ENCODE data around the gene COTL1.
"Not testable (repeated sequence)": the region's sequence is repeated elsewhere in the genome, so short reads cannot be mapped to it uniquely, and the experiment has no call there.

Gene COTL1

DNA sequence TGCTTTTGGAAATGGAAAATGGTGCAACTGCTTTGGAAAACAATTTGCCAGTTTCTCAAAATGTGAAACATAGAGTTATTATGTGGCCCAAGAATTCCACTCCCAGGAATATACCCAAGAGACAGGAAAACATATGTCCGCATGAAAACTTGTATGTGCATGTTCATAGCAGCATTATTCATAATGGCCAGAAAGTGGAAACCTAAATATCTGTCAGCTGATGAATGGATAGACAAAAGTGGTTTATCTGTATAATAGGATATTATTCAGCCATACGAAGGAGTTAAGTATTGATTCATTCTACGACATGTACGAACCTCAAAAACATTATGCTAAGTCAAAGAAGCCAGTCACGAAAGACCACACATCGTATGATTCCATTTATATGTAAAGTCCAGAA is 7.7 kb upstream of the COTL1 start:
- Histone ChIP-seq H3K23ac (ENCODE audit: low read length) (no peak overlapping the region), H3K27me3 (ENCODE audit: insufficient read depth, low read length, poor library complexity) (no peaks in the 10 kb centered on the region), H4K5ac (ENCODE audit: low read length) (no peak overlapping the region), H3K4me1 (ENCODE audit: control insufficient read depth, low read depth, low read length) (no peaks in the 10 kb centered on the region), H3K4me2 (ENCODE audit: low read length) (no peak overlapping the region), H2AK5ac (ENCODE audit: low read length) (no peak overlapping the region), H2BK15ac (replicated peaks; ENCODE audit: low read depth) (no peak overlapping the region), H2BK5ac (ENCODE audit: low read length) (no peak overlapping the region), H3K9ac (ENCODE audit: low read length) (no peak overlapping the region), H3K4me3 (ENCODE audit: low read length) (no peak overlapping the region), H4K8ac (ENCODE audit: low read depth, low read length) (no peak overlapping the region), H3K4ac (ENCODE audit: low read depth, low read length) (no peak overlapping the region), H2BK120ac (ENCODE audit: low read depth, low read length) (no peak overlapping the region), H3K27ac (ENCODE audit: low read depth, low read length) (no peak overlapping the region), H3K79me1 (ENCODE audit: low read length) (no peaks in the 10 kb centered on the region), H3K79me2 (ENCODE audit: control insufficient read depth, insufficient read depth, low read length) (no peaks in the 10 kb centered on the region), H3K56ac (ENCODE audit: low read length) (no peak overlapping the region), H3K36me3 (ENCODE audit: control insufficient read depth, insufficient read depth, low read length) (no peaks in the 10 kb centered on the region), H3K18ac (ENCODE audit: low read length) (no peak overlapping the region)
- DNase-seq: no peak
- WGBS (ENCODE audit: extremely low coverage, insufficient coverage, low lambda C conversion rate): no CpG with 5 or more reads among the region's 6 CpGs

DNA sequence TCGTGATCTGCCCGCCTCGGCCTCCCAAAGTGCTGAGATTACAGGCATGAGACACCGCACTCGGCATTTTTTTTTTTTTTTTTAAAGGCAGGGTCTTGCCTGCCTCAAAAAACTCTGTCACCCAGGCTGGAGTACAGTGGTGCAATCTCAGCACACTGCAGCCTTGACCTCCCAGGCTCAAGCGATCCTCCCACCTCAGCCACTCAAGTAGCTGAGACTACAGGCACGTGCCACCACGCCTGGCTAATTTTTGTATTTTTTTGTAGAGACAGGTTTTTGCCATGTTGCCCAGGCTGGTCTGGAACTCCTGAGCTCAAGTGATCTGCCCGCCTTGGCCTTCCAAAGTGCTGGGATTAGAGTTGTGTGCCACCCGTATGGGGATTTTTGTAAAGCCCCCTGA is 3.0 kb upstream of the COTL1 start:
- not testable (repeated sequence) for H3K4ac ChIP-seq (ENCODE audit: low read depth, low read length); H3K23ac ChIP-seq (ENCODE audit: low read length); H2BK5ac ChIP-seq (ENCODE audit: low read length); H3K27me3 ChIP-seq (ENCODE audit: insufficient read depth, low read length, poor library complexity); H3K18ac ChIP-seq (ENCODE audit: low read length); H3K4me3 ChIP-seq (ENCODE audit: low read length); H2BK120ac ChIP-seq (ENCODE audit: low read depth, low read length); H2AK5ac ChIP-seq (ENCODE audit: low read length); H3K4me2 ChIP-seq (ENCODE audit: low read length); H3K36me3 ChIP-seq (ENCODE audit: control insufficient read depth, insufficient read depth, low read length); H4K8ac ChIP-seq (ENCODE audit: low read depth, low read length); H3K56ac ChIP-seq (ENCODE audit: low read length); DNase-seq; H2BK15ac ChIP-seq (replicated peaks; ENCODE audit: low read depth); H3K79me1 ChIP-seq (ENCODE audit: low read length); H3K4me1 ChIP-seq (ENCODE audit: control insufficient read depth, low read depth, low read length); H3K9ac ChIP-seq (ENCODE audit: low read length); H4K5ac ChIP-seq (ENCODE audit: low read length); H3K27ac ChIP-seq (ENCODE audit: low read depth, low read length)
- WGBS (ENCODE audit: extremely low coverage, insufficient coverage, low lambda C conversion rate): no CpG with 5 or more reads among the region's 10 CpGs
- peaks cover 12% of the 10 kb centered on the region for H3K79me2 ChIP-seq (ENCODE audit: control insufficient read depth, insufficient read depth, low read length)

DNA sequence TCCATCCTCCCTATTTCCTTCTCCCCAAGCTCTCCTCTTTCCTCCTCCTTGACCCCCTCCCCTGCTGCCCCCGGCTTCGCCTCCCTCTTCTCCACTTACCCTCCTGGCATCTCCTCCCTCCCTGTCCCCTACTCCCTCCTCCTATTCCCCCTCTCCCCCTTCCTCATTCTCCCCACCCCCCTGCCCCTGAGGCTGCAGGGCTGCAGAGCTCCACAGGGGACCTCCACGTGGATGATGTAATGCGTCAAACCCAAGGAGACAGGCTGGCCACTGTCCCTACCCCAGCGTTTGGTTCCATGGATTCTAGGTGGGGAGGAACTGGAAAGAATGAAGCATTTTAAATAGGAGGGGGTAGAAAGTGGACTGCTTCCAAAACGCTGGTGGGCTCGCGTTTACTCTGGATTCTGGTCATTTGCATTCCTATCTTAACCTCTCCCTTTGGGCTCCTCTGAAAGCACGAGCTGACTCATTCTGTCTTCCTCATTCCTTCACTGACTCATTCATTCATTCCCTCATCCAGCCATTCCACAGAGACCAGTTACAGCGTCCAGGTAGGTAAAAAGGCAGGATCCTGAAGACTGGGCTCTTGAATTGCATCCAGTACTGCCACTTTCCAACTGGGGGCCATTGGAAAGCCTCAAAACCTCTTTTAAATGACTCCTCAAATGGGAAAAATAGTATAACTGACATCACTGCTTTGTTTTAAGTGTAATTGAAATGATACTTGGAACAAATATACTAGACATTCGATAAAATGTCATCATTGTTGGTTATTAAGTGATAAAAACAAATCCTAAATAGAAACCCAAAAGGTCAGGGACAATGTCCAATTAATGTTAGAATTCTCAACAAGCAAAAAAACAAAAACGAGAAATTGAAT is 943 bp upstream of the COTL1 start:
- Histone ChIP-seq H2BK5ac (ENCODE audit: low read length) (peak overlapping the region; percentile 89), H3K27me3 (ENCODE audit: insufficient read depth, low read length, poor library complexity) (no peaks in the 10 kb centered on the region), H4K5ac (ENCODE audit: low read length) (no peak overlapping the region), H3K79me2 (ENCODE audit: control insufficient read depth, insufficient read depth, low read length) (peaks cover 24% of the 10 kb centered on the region), H3K36me3 (ENCODE audit: control insufficient read depth, insufficient read depth, low read length) (no peaks in the 10 kb centered on the region), H3K4me2 (ENCODE audit: low read length) (peak overlapping the region; percentile 20), H3K4me3 (ENCODE audit: low read length) (no peak overlapping the region), H3K27ac (ENCODE audit: low read depth, low read length) (peak overlapping the region; percentile 75), H3K18ac (ENCODE audit: low read length) (peak overlapping the region; percentile 33), H2BK15ac (replicated peaks; ENCODE audit: low read depth) (peak overlapping the region; percentile 37), H2BK120ac (ENCODE audit: low read depth, low read length) (peak overlapping the region; percentile 17), H3K23ac (ENCODE audit: low read length) (no peak overlapping the region), H3K4me1 (ENCODE audit: control insufficient read depth, low read depth, low read length) (peaks cover 2% of the 10 kb centered on the region), H3K4ac (ENCODE audit: low read depth, low read length) (no peak overlapping the region), H3K9ac (ENCODE audit: low read length) (peak overlapping the region; percentile 57), H2AK5ac (ENCODE audit: low read length) (no peak overlapping the region), H4K8ac (ENCODE audit: low read depth, low read length) (no peak overlapping the region), H3K56ac (ENCODE audit: low read length) (peak overlapping the region; percentile 69), H3K79me1 (ENCODE audit: low read length) (peaks cover 6% of the 10 kb centered on the region)
- WGBS (ENCODE audit: extremely low coverage, insufficient coverage, low lambda C conversion rate): no CpG with 5 or more reads among the region's 12 CpGs
- peak; percentile 98 for DNase-seq

DNA sequence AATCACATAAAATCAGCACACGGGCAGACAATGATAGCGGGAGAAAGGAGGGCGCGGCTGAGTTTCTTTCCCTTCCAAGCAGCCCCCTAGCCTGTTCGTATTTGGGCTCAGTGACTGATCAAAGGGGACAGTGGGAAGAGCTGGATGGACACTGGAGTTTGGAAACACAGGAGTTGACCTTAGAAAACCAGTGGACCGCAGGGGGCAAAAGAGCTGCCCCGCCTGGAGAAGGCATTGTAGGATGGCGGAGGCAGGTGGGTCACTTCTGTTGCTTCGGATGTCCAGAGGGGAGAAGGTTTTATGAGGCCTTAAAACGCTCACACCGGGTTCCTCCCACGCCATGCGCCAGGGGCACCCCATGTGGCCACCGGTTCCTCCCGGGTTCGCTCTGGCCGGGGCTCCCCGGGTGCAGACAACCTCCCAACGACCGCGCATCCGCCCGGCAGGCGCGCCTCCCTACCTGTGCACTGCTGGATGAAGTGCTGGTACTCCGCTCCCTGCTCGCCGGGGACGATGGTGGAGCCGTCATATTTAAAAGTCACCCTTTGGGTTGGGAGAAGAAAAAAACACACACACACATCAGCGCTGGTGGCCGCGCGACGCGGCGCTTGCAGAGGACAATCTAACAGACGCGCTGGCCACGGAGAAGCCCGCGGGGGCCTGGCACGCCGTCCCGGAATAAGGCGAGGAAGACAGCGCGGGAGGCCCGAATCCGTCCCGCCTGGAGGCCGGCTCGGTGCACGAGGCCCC is 662 bp downstream of the COTL1 start:
- H3K4me1 ChIP-seq (ENCODE audit: control insufficient read depth, low read depth, low read length): peaks cover 2% of the 10 kb centered on the region
- H3K79me2 ChIP-seq (ENCODE audit: control insufficient read depth, insufficient read depth, low read length): peaks cover 29% of the 10 kb centered on the region
- H3K4ac ChIP-seq (ENCODE audit: low read depth, low read length): peak overlapping the region; percentile 66
- H3K36me3 ChIP-seq (ENCODE audit: control insufficient read depth, insufficient read depth, low read length): no peaks in the 10 kb centered on the region
- no CpG with 5 or more reads among the region's 54 CpGs for WGBS (ENCODE audit: extremely low coverage, insufficient coverage, low lambda C conversion rate)
- no peak for DNase-seq
- H3K4me3 ChIP-seq (ENCODE audit: low read length): peak overlapping the region; percentile 81
- peak overlapping the region; percentile 69 for H3K18ac ChIP-seq (ENCODE audit: low read length)
- H3K23ac ChIP-seq (ENCODE audit: low read length): no peak overlapping the region
- H3K4me2 ChIP-seq (ENCODE audit: low read length): peak overlapping the region; percentile 90
- H2BK120ac ChIP-seq (ENCODE audit: low read depth, low read length): no peak overlapping the region
- no peak overlapping the region for H4K5ac ChIP-seq (ENCODE audit: low read length)
- no peak overlapping the region for H2BK5ac ChIP-seq (ENCODE audit: low read length)
- peak overlapping the region; percentile 85 for H3K9ac ChIP-seq (ENCODE audit: low read length)
- no peak overlapping the region for H4K8ac ChIP-seq (ENCODE audit: low read depth, low read length)
- H2AK5ac ChIP-seq (ENCODE audit: low read length): no peak overlapping the region
- peak overlapping the region; percentile 90 for H3K56ac ChIP-seq (ENCODE audit: low read length)
- H2BK15ac ChIP-seq (replicated peaks; ENCODE audit: low read depth): no peak overlapping the region
- H3K27me3 ChIP-seq (ENCODE audit: insufficient read depth, low read length, poor library complexity): no peaks in the 10 kb centered on the region
- H3K27ac ChIP-seq (ENCODE audit: low read depth, low read length): peak overlapping the region; percentile 65
- peaks cover 9% of the 10 kb centered on the region for H3K79me1 ChIP-seq (ENCODE audit: low read length)

DNA sequence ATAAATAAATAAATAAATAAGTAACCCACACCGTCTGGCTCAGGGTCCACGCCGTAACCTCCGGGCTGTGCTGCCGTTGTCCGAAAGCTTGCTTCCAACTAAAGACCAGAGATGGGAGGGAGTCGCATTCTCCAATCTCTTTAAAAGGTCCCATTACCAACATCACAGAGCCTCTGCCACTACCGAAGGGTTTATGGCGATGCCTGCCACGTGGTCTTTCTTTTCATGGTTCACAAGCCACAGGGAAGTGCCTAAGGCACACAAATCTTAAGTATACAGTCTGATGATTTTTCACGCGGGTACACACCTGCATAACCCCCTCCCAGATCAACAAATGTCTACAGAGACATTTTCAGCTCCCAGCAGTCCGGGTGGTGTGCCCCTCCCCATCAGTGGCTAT is 1.4 kb downstream of the COTL1 start:
- Histone ChIP-seq H3K4me2 (ENCODE audit: low read length) (peak overlapping the region; percentile 90), H3K27ac (ENCODE audit: low read depth, low read length) (no peak overlapping the region), H3K18ac (ENCODE audit: low read length) (no peak overlapping the region), H2BK120ac (ENCODE audit: low read depth, low read length) (no peak overlapping the region), H3K9ac (ENCODE audit: low read length) (peak overlapping the region; percentile 85), H3K79me1 (ENCODE audit: low read length) (peaks cover 11% of the 10 kb centered on the region), H3K27me3 (ENCODE audit: insufficient read depth, low read length, poor library complexity) (no peaks in the 10 kb centered on the region), H2BK5ac (ENCODE audit: low read length) (no peak overlapping the region), H3K4me3 (ENCODE audit: low read length) (peak overlapping the region; percentile 81), H4K8ac (ENCODE audit: low read depth, low read length) (no peak overlapping the region), H3K4me1 (ENCODE audit: control insufficient read depth, low read depth, low read length) (peaks cover 2% of the 10 kb centered on the region), H2BK15ac (replicated peaks; ENCODE audit: low read depth) (no peak overlapping the region), H3K36me3 (ENCODE audit: control insufficient read depth, insufficient read depth, low read length) (no peaks in the 10 kb centered on the region), H3K23ac (ENCODE audit: low read length) (no peak overlapping the region), H3K4ac (ENCODE audit: low read depth, low read length) (no peak overlapping the region), H4K5ac (ENCODE audit: low read length) (no peak overlapping the region), H3K79me2 (ENCODE audit: control insufficient read depth, insufficient read depth, low read length) (peaks cover 29% of the 10 kb centered on the region), H3K56ac (ENCODE audit: low read length) (peak overlapping the region; percentile 90), H2AK5ac (ENCODE audit: low read length) (no peak overlapping the region)
- DNase-seq: no peak
- no CpG with 5 or more reads among the region's 13 CpGs for WGBS (ENCODE audit: extremely low coverage, insufficient coverage, low lambda C conversion rate)
